ENCODE data around the gene EXOSC1. TPM values are rescaled to one million over a fixed set of nuclear protein-coding genes. Genes with fewer than 3 reads are reported as not detected.

The EXOSC1 gene
- total and polyA plus RNA-seq, 2 of the 13 experiments (the other 11 are each of a cell fraction or from before 2014, with no cell fraction given): 36.3 to 39.9 TPM

- TF ChIP-seq ZFP91 (CRISPR knock-in tag; IDR thresholded peaks at IDR 0.05; ENCODE audit: borderline replicate concordance): peak; percentile 87; the same call in 1 of the 2 replicates
- no peak for TF ChIP-seq RXRB (CRISPR knock-in tag; IDR thresholded peaks at IDR 0.05; ENCODE audit: borderline replicate concordance)
- peak; percentile 87 for TF ChIP-seq FOXK1 (CRISPR knock-in tag; IDR thresholded peaks at IDR 0.05; ENCODE audit: borderline replicate concordance, low read depth)
- 0 out of 2 replicates have a peak, but pooled peaks have one; percentile 25 for TF ChIP-seq NR0B2 (CRISPR knock-in tag; IDR thresholded peaks at IDR 0.05)
- peak; percentile 77 for TF ChIP-seq HOXA3 (CRISPR knock-in tag; IDR thresholded peaks at IDR 0.05)
- no peak for TF ChIP-seq ATF6 (CRISPR knock-in tag; conservative IDR thresholded peaks at IDR 0.05)
- peak; percentile 82 for TF ChIP-seq TAF1 (CRISPR knock-in tag; IDR thresholded peaks at IDR 0.05)
- TF ChIP-seq KDM5A (IDR thresholded peaks at IDR 0.05; ENCODE audit: borderline replicate concordance, low read length): peak; percentile 90
- no peak for TF ChIP-seq HNF4G (IDR thresholded peaks at IDR 0.05; ENCODE audit: borderline replicate concordance, low read depth, low read length)
- TF ChIP-seq HNF4G (CRISPR knock-in tag; IDR thresholded peaks at IDR 0.05; ENCODE audit: borderline replicate concordance, low read depth): no peak
- no peak for TF ChIP-seq NR1H2 (CRISPR knock-in tag; IDR thresholded peaks at IDR 0.05; ENCODE audit: borderline replicate concordance, low read depth)
- 0 out of 2 replicates have a peak, but pooled peaks have one; percentile 40 for TF ChIP-seq ZNF121 (CRISPR knock-in tag; IDR thresholded peaks at IDR 0.05)
- TF ChIP-seq ZNF709 (CRISPR knock-in tag; IDR thresholded peaks at IDR 0.05): 0 out of 2 replicates have a peak, but pooled peaks have one; percentile 19
- no peak; the same call in 1 of the 2 replicates for TF ChIP-seq PBX3 (CRISPR knock-in tag; IDR thresholded peaks at IDR 0.05; ENCODE audit: borderline replicate concordance)
- no peak for TF ChIP-seq RCOR2 (CRISPR knock-in tag; IDR thresholded peaks at IDR 0.05)
- no peak for TF ChIP-seq MTA3 (CRISPR knock-in tag; IDR thresholded peaks at IDR 0.05)
- no peak for TF ChIP-seq ZNF720 (CRISPR knock-in tag; IDR thresholded peaks at IDR 0.05)
- peak; percentile 62; the same call in 1 of the 2 replicates for TF ChIP-seq SRY (CRISPR knock-in tag; IDR thresholded peaks at IDR 0.05)
- no peak for TF ChIP-seq ZMYM3 (CRISPR knock-in tag; IDR thresholded peaks at IDR 0.05)
- TF ChIP-seq GPBP1L1 (CRISPR knock-in tag; IDR thresholded peaks at IDR 0.05): no peak
- peak; percentile 45; the same call in 1 of the 2 replicates for TF ChIP-seq ARNTL (CRISPR knock-in tag; IDR thresholded peaks at IDR 0.05)
Observed at GRCh38 chr10:97445722-97446639, at the start of gene EXOSC1, which contains the start of gene ZDHHC16 (continued).

Data from HepG2 (cell line).